Calu3 (cell line): Measurements from ENCODE around the gene RPLP2. TPM values are rescaled to one million over a fixed set of nuclear protein-coding genes. Genes with fewer than 3 reads are reported as not detected.

Source experiments
- BruUV-seq: library from RNA; stranded (reverse); fragments of 400-500 nt; replicated peaks from 2 replicates; lab custom pipeline; 2021; lab: Mats Ljungman, UMichigan
- CTCF ChIA-PET: fragments of 300-600 bp; sonication (Branson Sonifier 250); formaldehyde crosslinking; loops from one replicate; lab custom pipeline; 2022; ENCODE audit warnings: antibody characterized with exemption; lab: Charles Lee
- DNase-seq: peaks from one replicate; pipeline ENCODE4 v3.0.0; 2022
- H3K27ac Mint-ChIP-seq: one replicate; pipeline ENCODE4 v1.8.0; 2022; ENCODE audit warnings: mixed read lengths; ENCODE audit not compliant: unreplicated experiment
- H3K27me3 Mint-ChIP-seq: one replicate; pipeline ENCODE4 v1.8.0; 2022; ENCODE audit warnings: mixed read lengths; ENCODE audit not compliant: unreplicated experiment
- H3K36me3 Mint-ChIP-seq: one replicate; pipeline ENCODE4 v1.8.0; 2022; ENCODE audit warnings: mild to moderate bottlenecking, moderate library complexity, mixed read lengths; ENCODE audit not compliant: insufficient read depth, unreplicated experiment
- H3K4me1 Mint-ChIP-seq: one replicate; pipeline ENCODE4 v1.8.0; 2022; ENCODE audit warnings: mild to moderate bottlenecking, low read depth, mixed read lengths; ENCODE audit not compliant: unreplicated experiment
- H3K4me3 Mint-ChIP-seq: one replicate; pipeline ENCODE4 v1.8.0; 2022; ENCODE audit warnings: mild to moderate bottlenecking, low read depth, moderate library complexity, mixed read lengths; ENCODE audit not compliant: unreplicated experiment
- H3K9me3 Mint-ChIP-seq: one replicate; pipeline ENCODE4 v1.8.0; 2022; ENCODE audit warnings: low read depth, mixed read lengths; ENCODE audit not compliant: unreplicated experiment
- intact Hi-C: fragments of 100-400 bp; cut with micrococcal nuclease; formaldehyde crosslinking; loops from one replicate; pipeline ENCODE4 v1.10.0; 2022; ENCODE audit not compliant: unreplicated experiment
- total RNA-seq: library from RNA; stranded (reverse); gene quantifications from 2 replicates; pipeline ENCODE4 v1.2.3, GENCODE V29; 2022
- TF ChIP-seq, protein P1 (sequence below): fragments of 200-600 bp; IDR thresholded peaks from one replicate; pipeline ENCODE4 v1.8.0; 2022; ENCODE audit warnings: antibody characterized with exemption; ENCODE audit not compliant: unreplicated experiment

The RPLP2 gene
- total RNA-seq, 1 experiment from 2014 or later: 1,381 TPM

DNA sequence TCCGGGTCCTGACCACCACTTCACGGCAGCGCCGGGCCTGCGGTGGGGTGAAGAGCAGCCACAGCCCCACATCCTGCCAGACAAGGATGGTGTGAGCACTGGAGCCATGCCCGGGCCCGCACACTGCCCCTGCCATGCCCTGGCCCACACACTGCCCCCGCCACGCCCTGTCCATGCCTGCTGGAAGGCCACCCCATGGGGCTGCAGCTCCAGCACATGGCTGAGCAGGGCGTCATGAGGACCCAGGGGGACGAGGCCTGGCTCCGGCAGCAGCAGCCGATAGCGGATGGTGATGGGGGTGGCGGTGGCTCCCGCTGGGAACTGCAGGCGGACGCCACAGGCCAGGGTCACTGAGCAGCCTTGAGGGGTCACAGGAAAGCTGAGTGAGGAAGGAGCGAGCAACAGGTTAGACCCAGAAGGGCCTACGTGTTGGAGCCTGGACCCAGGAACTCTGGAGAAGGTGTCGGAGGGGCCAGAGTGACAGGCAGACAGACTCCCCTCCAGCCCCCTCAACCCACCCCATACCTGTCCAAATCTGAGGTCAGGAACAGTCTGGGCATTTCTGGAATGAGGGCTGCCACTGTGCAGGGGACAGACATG lies 7.6 kb upstream of the RPLP2 start:
- no peak for DNase-seq
- Mint-ChIP-seq H3K9me3 (no peaks in the 10 kb centered on the region), H3K4me3 (no peak overlapping the region), H3K36me3 (peaks cover 69% of the 10 kb centered on the region), H3K27ac (no peak overlapping the region), H3K4me1 (peaks cover 8% of the 10 kb centered on the region), H3K27me3 (no peaks in the 10 kb centered on the region)
- CTCF ChIA-PET: no interaction called here
- BruUV-seq: no TSS peak
- intact Hi-C loops: no loop called here
- TF ChIP-seq, protein P1, sequence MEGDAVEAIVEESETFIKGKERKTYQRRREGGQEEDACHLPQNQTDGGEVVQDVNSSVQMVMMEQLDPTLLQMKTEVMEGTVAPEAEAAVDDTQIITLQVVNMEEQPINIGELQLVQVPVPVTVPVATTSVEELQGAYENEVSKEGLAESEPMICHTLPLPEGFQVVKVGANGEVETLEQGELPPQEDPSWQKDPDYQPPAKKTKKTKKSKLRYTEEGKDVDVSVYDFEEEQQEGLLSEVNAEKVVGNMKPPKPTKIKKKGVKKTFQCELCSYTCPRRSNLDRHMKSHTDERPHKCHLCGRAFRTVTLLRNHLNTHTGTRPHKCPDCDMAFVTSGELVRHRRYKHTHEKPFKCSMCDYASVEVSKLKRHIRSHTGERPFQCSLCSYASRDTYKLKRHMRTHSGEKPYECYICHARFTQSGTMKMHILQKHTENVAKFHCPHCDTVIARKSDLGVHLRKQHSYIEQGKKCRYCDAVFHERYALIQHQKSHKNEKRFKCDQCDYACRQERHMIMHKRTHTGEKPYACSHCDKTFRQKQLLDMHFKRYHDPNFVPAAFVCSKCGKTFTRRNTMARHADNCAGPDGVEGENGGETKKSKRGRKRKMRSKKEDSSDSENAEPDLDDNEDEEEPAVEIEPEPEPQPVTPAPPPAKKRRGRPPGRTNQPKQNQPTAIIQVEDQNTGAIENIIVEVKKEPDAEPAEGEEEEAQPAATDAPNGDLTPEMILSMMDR: no peak

DNA sequence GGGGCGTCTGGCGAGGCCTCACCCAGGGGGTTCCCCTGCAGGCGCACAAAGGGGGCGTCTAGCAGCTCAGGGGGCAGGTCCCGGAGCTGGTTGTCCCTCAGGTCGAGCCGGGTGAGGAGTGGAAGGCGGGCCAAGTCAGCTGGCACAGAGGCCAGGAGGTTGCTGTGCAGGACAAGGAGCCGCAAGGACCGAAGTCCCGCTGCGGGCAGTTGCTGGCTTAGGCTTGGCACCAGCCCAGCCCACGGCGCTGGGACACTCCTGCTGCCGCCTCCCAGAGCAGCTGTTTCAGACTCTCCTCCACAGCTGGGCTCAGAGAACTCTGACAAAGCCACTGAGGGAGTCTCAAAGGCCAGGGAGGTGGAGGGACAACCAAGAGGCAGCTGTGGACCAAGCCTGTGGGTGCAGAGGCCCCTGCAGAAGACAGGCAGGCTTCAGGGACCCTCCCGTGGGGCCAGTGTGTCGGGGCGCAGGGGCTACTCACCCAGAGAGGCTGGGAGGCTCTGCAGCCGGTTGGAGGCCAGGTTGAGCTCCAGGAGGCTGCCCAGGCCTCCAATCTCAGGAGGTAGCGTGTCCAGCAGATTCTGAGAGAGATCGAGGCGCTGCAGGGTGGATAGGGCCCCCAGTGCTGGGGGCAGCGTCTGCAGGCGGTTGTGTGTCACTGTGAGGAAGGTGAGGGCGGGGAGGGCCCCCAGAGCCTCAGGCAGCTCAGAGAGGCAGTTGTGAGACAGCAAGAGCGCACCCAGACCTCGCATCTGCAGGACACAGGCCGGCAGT lies 6.9 kb upstream of the RPLP2 start:
- no peak overlapping the region for H3K4me3 Mint-ChIP-seq
- no peak for DNase-seq

DNA sequence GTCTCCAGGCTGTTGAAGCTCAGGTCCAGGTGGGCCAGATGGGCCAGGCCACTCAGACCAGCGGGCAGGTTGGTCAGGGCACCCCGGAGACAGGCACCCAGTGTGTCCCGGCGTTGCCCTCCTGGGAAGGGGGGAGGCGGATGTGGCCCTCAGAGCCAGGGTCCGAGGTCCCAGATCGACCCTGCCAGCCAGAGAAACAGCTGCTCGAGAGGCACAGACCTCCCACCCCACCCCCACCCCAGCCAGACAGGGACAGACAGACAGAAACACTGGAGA lies 6.4 kb upstream of the RPLP2 start:
- Mint-ChIP-seq H3K36me3 (peaks cover 69% of the 10 kb centered on the region), H3K9me3 (no peaks in the 10 kb centered on the region), H3K4me3 (peak overlapping the region; percentile 73), H3K4me1 (peaks cover 17% of the 10 kb centered on the region), H3K27ac (no peak overlapping the region), H3K27me3 (no peaks in the 10 kb centered on the region)
- no TSS peak for BruUV-seq
- CTCF ChIA-PET: no interaction called here
- TF ChIP-seq, protein P1: no peak
- no peak for DNase-seq
- intact Hi-C loops: no loop called here

More for the DNA sequence above, 6.9 kb upstream of the RPLP2 start:
- TF ChIP-seq, protein P1: no peak
- no TSS peak for BruUV-seq
- H3K27ac Mint-ChIP-seq: no peak overlapping the region
- H3K36me3 Mint-ChIP-seq: peaks cover 65% of the 10 kb centered on the region
- peaks cover 14% of the 10 kb centered on the region for H3K4me1 Mint-ChIP-seq
- intact Hi-C loops: no loop called here
- H3K27me3 Mint-ChIP-seq: no peaks in the 10 kb centered on the region
- no peaks in the 10 kb centered on the region for H3K9me3 Mint-ChIP-seq
- CTCF ChIA-PET: no interaction called here

DNA sequence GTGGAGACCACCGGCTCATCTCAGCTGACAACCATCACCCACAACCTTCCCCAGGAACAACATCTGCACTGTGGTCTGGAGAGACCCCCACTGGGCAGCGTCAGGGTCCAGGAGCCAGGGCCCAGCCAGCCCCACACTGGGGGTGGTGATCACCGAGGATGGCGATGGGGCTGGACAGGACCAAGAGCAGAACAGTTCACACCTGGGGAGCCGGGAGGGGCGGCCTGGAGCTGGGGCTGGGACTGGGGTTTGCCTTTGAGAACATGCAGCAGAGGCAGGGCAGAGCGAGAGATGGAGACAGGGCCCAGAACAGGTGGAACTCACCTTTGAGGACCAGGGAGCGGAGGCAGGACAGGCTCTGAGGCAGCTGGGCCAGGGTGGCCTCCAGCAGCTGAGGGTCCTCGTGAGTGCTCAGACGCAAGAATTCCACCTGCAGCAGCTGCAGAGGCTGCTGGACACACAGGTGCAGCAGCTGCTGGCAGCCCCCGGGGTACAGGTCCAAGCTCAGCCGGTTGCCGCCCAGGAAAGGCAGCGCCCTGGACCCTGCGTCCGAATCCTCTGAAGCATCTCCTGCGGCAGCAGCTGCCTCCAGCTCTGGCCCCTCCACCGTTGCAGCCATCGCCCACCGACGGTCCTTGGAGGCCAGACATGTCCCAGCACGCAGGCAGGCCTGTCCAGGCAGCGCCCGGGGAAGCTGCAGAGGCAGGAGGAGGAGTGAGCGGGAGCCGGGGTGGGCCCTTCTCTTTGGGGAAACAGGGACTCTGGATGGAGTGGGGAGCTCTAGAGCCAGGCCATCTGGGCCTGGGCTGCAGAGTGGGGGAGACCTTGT lies 5.8 kb upstream of the RPLP2 start:
- intact Hi-C loops: no loop called here
- CTCF ChIA-PET: no interaction called here
- BruUV-seq: no TSS peak
- peak overlapping the region; percentile 36 for H3K27ac Mint-ChIP-seq
- TF ChIP-seq, protein P1: no peak
- no peak for DNase-seq
- H3K36me3 Mint-ChIP-seq: peaks cover 75% of the 10 kb centered on the region
- H3K27me3 Mint-ChIP-seq: no peaks in the 10 kb centered on the region
- H3K9me3 Mint-ChIP-seq: no peaks in the 10 kb centered on the region
- peak overlapping the region; percentile 73 for H3K4me3 Mint-ChIP-seq
- peaks cover 17% of the 10 kb centered on the region for H3K4me1 Mint-ChIP-seq
